ENCODE results near the gene TBC1D22A. TPM values are rescaled to one million over a fixed set of nuclear protein-coding genes. Genes with fewer than 3 reads are reported as not detected.

TBC1D22A gene
- total and polyA plus RNA-seq, 9 of the 15 experiments (the other 6 are each of a cell fraction or from before 2014, with no cell fraction given) = 0.20 to 11.5 (median 5.2) TPM

- 73% methylated on average over 3 of the region's 4 CpGs for WGBS (ENCODE audit: insufficient coverage, low coverage, missing lambda C conversion rate)
- H3K9me3 ChIP-seq (replicated peaks; ENCODE audit: control insufficient read depth, insufficient read depth, low read depth, low read length) = no peaks in the 10 kb centered on the region
- intact Hi-C loops (cut with micrococcal nuclease) = no loop called here
- ChIA-PET CTCF (ENCODE audit: low intra/inter-chr PET ratio) (no interaction called here), POLR2A (no interaction called here)
- BruUV-seq (replicated peaks) = no TSS peak
- H3K36me3 ChIP-seq (ENCODE audit: control insufficient read depth, insufficient read depth, low read length) = no peaks in the 10 kb centered on the region
- no peak overlapping the region for H3K27ac ChIP-seq (ENCODE audit: extremely low read depth, low read depth, low read length)
- DNase-seq (ENCODE audit: extremely low read depth in 1 of 4, low spot score in 3 of 4) = no peak
- no peak overlapping the region for H3K4me2 ChIP-seq (ENCODE audit: insufficient read depth, low read length)
- no peak overlapping the region for H2AFZ ChIP-seq (ENCODE audit: low read depth, low read length)
- no peaks in the 10 kb centered on the region for H3K79me2 ChIP-seq (ENCODE audit: control insufficient read depth, insufficient read depth, low read length)
- no peak for ATAC-seq
- no peak overlapping the region for H3K4me3 ChIP-seq
- H3K9ac ChIP-seq (ENCODE audit: insufficient read depth in 1 of 2, low read depth in 2 of 2, low read length in 2 of 2) = no peak overlapping the region
- H4K20me1 ChIP-seq (replicated peaks; ENCODE audit: control insufficient read depth, insufficient read depth, low read length) = no peaks in the 10 kb centered on the region
- no peaks in the 10 kb centered on the region for H3K9me1 ChIP-seq (ENCODE audit: control insufficient read depth, insufficient read depth, low read length)
- in situ Hi-C loops (cut with MboI) = no loop called here
- FAIRE-seq = no peak
- H3K27me3 ChIP-seq (ENCODE audit: control insufficient read depth in 2 of 2, insufficient read depth in 2 of 2, low read length in 2 of 2) = no peaks in the 10 kb centered on the region
- peaks cover 0 to 22% of the 10 kb centered on the region in 2 experiments; a peak in 2 of 5 replicates for H3K4me1 ChIP-seq (replicated peaks in 1 of 2; ENCODE audit: control insufficient read depth in 2 of 2, insufficient read depth in 2 of 2, low read length in 2 of 2)
- TF ChIP-seq CBX3 (IDR thresholded peaks at IDR 0.05; ENCODE audit: borderline replicate concordance in 1 of 2, low read length in 2 of 2) = no peak
- no peak for TF ChIP-seq ZNF407 (IDR thresholded peaks at IDR 0.05; ENCODE audit: low read depth)
- no peak for TF ChIP-seq MECOM (CRISPR knock-in tag; IDR thresholded peaks at IDR 0.05)
- TF ChIP-seq ZFPM2 (CRISPR knock-in tag; IDR thresholded peaks at IDR 0.05) = no peak
- TF ChIP-seq, protein P1, sequence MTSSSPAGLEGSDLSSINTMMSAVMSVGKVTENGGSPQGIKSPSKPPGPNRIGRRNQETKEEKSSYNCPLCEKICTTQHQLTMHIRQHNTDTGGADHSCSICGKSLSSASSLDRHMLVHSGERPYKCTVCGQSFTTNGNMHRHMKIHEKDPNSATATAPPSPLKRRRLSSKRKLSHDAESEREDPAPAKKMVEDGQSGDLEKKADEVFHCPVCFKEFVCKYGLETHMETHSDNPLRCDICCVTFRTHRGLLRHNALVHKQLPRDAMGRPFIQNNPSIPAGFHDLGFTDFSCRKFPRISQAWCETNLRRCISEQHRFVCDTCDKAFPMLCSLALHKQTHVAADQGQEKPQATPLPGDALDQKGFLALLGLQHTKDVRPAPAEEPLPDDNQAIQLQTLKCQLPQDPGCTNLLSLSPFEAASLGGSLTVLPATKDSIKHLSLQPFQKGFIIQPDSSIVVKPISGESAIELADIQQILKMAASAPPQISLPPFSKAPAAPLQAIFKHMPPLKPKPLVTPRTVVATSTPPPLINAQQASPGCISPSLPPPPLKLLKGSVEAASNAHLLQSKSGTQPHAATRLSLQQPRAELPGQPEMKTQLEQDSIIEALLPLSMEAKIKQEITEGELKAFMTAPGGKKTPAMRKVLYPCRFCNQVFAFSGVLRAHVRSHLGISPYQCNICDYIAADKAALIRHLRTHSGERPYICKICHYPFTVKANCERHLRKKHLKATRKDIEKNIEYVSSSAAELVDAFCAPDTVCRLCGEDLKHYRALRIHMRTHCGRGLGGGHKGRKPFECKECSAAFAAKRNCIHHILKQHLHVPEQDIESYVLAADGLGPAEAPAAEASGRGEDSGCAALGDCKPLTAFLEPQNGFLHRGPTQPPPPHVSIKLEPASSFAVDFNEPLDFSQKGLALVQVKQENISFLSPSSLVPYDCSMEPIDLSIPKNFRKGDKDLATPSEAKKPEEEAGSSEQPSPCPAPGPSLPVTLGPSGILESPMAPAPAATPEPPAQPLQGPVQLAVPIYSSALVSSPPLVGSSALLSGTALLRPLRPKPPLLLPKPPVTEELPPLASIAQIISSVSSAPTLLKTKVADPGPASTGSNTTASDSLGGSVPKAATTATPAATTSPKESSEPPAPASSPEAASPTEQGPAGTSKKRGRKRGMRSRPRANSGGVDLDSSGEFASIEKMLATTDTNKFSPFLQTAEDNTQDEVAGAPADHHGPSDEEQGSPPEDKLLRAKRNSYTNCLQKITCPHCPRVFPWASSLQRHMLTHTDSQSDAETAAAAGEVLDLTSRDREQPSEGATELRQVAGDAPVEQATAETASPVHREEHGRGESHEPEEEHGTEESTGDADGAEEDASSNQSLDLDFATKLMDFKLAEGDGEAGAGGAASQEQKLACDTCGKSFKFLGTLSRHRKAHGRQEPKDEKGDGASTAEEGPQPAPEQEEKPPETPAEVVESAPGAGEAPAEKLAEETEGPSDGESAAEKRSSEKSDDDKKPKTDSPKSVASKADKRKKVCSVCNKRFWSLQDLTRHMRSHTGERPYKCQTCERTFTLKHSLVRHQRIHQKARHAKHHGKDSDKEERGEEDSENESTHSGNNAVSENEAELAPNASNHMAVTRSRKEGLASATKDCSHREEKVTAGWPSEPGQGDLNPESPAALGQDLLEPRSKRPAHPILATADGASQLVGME (CRISPR knock-in tag; IDR thresholded peaks at IDR 0.05) = no peak
- TF ChIP-seq ETS2 (tag; IDR thresholded peaks at IDR 0.05; ENCODE audit: borderline replicate concordance, poor library complexity, severe bottlenecking) = no peak
- TF ChIP-seq CC2D1A (IDR thresholded peaks at IDR 0.05) = no peak
- TF ChIP-seq GABPA (tag; conservative IDR thresholded peaks at IDR 0.05; ENCODE audit: low read depth) = no peak
- TF ChIP-seq HLTF (IDR thresholded peaks at IDR 0.05) = no peak
Observed at GRCh38 chr22:47055461-47055860, 293.0 kb downstream of the TBC1D22A start.

Measured in K562 (cell line).